K562 (cell line): Measurements from ENCODE around the gene IRS1. TPM values are rescaled to one million over a fixed set of nuclear protein-coding genes. Genes with fewer than 3 reads are reported as not detected.

ENCODE experiments used
- ATAC-seq: fragments of 200-7000 bp; cut with Tn5 transposase; 3 replicates; pipeline ENCODE4 v1.9.1; 2020; ENCODE audit warnings: moderate library complexity
- BruUV-seq: library from RNA; stranded (reverse); fragments of 400-500 nt; replicated peaks from 2 replicates; lab custom pipeline; 2021; lab: Mats Ljungman, UMichigan
- CTCF ChIA-PET: fragments of 300-600 bp; formaldehyde crosslinking; extraction: SDS; loops from one replicate; lab custom pipeline; 2021; ENCODE audit warnings: low intra/inter-chr PET ratio; lab: Yijun Ruan, JAX
- POLR2A ChIA-PET: fragments of 300-600, 350-650 bp; sonication (Branson Sonifier 250); formaldehyde crosslinking; extraction: SDS; loops from one replicate; lab custom pipeline; 2021; ENCODE audit warnings: antibody characterized with exemption, inconsistent platforms; lab: Yijun Ruan, JAX
- DNase-seq, 4 experiments: peaks; one replicate each; pipeline versions ENCODE4 v3.0.0 to v3.0.0-alpha.2; 2011 to 2018; ENCODE audit warnings: low spot score in 3 of 4, mixed read lengths in 3 of 4; ENCODE audit errors: extremely low read depth in 1 of 4
- FAIRE-seq: peaks from 2 replicates; lab custom pipeline; 2011; peaks lifted over from hg19 to GRCh38; lab: Jason Lieb, UNC
- H2AFZ ChIP-seq: 2 replicates; pipeline ENCODE4 v1.6.0; 2011; ENCODE audit warnings: low read depth, low read length, control low read depth, inconsistent platforms
- H3K27ac ChIP-seq: fragments of 200-600 bp; 3 replicates; pipeline ENCODE4 v1.8.0; 2011; ENCODE audit warnings: low read depth, mild to moderate bottlenecking, control low read depth, inconsistent platforms, low read length, moderate library complexity, mixed read lengths; ENCODE audit errors: extremely low read depth
- H3K27me3 ChIP-seq, 2 experiments: fragments of 300-600 bp in 1 of 2; 2 replicates in 1 of 2; 3 replicates in 1 of 2; pipeline versions ENCODE4 v1.6.0 to v1.8.0; 2011; ENCODE audit warnings: inconsistent platforms in 2 of 2, low read length in 2 of 2, mild to moderate bottlenecking in 1 of 2, mixed read lengths in 1 of 2, moderate library complexity in 1 of 2; ENCODE audit not compliant: control insufficient read depth in 2 of 2, insufficient read depth in 2 of 2
- H3K36me3 ChIP-seq: fragments of 300-600 bp; 3 replicates; pipeline ENCODE4 v1.8.0; 2011; ENCODE audit warnings: mild to moderate bottlenecking, low read length, inconsistent platforms; ENCODE audit not compliant: control insufficient read depth, insufficient read depth
- H3K4me1 ChIP-seq, 2 experiments: fragments of 200-600 bp in 1 of 2; replicated peaks in 1 of 2; 2 replicates in 1 of 2; 3 replicates in 1 of 2; pipeline versions ENCODE4 v1.5.1 to v1.8.0; 2011; ENCODE audit warnings: inconsistent platforms in 2 of 2, low read length in 2 of 2, mild to moderate bottlenecking in 1 of 2, mixed read lengths in 1 of 2, moderate library complexity in 1 of 2; ENCODE audit not compliant: control insufficient read depth in 2 of 2, insufficient read depth in 2 of 2
- H3K4me2 ChIP-seq: 2 replicates; pipeline ENCODE4 v1.6.1; 2011; ENCODE audit warnings: low read length, control low read depth, inconsistent platforms, mixed read lengths; ENCODE audit not compliant: insufficient read depth
- H3K4me3 ChIP-seq: fragments of 200-600 bp; sonication (generic), shearing (Covaris generic); 2 replicates; pipeline ENCODE4 v1.5.1; 2016; ENCODE audit warnings: control low read depth, inconsistent platforms
- H3K79me2 ChIP-seq: fragments of 200-600 bp; 3 replicates; pipeline ENCODE4 v1.8.0; 2011; ENCODE audit warnings: low read length, inconsistent platforms; ENCODE audit not compliant: control insufficient read depth, insufficient read depth
- H3K9ac ChIP-seq, 2 experiments: 2 replicates each; pipeline versions ENCODE4 v1.6.0 to v1.6.1; 2011; ENCODE audit warnings: low read depth in 2 of 2, low read length in 2 of 2, control low read depth in 1 of 2, inconsistent platforms in 1 of 2, mild to moderate bottlenecking in 1 of 2, mixed read lengths in 1 of 2; ENCODE audit not compliant: insufficient read depth in 1 of 2
- H3K9me1 ChIP-seq: one replicate; pipeline ENCODE4 v1.6.0; 2011; ENCODE audit warnings: inconsistent platforms, mild to moderate bottlenecking, low read length, moderate library complexity; ENCODE audit not compliant: control insufficient read depth, insufficient read depth
- H3K9me3 ChIP-seq: replicated peaks from 2 replicates; pipeline ENCODE4 v1.5.1; 2011; ENCODE audit warnings: low read depth, low read length, inconsistent platforms; ENCODE audit not compliant: control insufficient read depth, insufficient read depth
- H4K20me1 ChIP-seq: replicated peaks from 2 replicates; pipeline ENCODE4 v1.6.1; 2011; ENCODE audit warnings: low read length, inconsistent platforms, mixed read lengths; ENCODE audit not compliant: control insufficient read depth, insufficient read depth
- BRCA1 ChIP-seq, 2 experiments: fragments of 450-650 bp in 1 of 2; sonication (generic) in 1 of 2; formaldehyde crosslinking in 1 of 2; IDR thresholded peaks; 2 replicates each; pipeline versions ENCODE4 v1.5.0 to v1.6.1; 2017 to 2020; ENCODE audit warnings: mild to moderate bottlenecking in 1 of 2, missing genetic modification reagents in 1 of 2
- E2F3 ChIP-seq: fragments of 250-450 bp; sonication (Bioruptor Pico); IDR thresholded peaks from 2 replicates; pipeline ENCODE4 v1.4.0; 2020; ENCODE audit warnings: mild to moderate bottlenecking
- HCFC1 ChIP-seq: IDR thresholded peaks from 2 replicates; pipeline ENCODE4 v1.6.1; 2012; ENCODE audit warnings: low read depth, low read length, improper control_type of control experiment
- MAFK ChIP-seq: IDR thresholded peaks from 2 replicates; pipeline ENCODE4 v1.6.1; 2011; ENCODE audit warnings: low read length, improper control_type of control experiment
- SIN3A ChIP-seq, 2 experiments: fragments of 150-350 bp in 1 of 2; IDR thresholded peaks; 2 replicates each; pipeline ENCODE4 v1.6.1; 2011 to 2016; ENCODE audit warnings: borderline replicate concordance in 2 of 2, low read depth in 2 of 2, low read length in 2 of 2, mild to moderate bottlenecking in 2 of 2, moderate library complexity in 2 of 2; ENCODE audit not compliant: control insufficient read depth in 1 of 2
- WGBS: fragments of 100-300 bp; shearing (Covaris generic); methylation state at CpG from one replicate; pipeline ENCODE4 v1.1.6; 2016; ENCODE audit warnings: low coverage, mixed read lengths; ENCODE audit not compliant: insufficient coverage; ENCODE audit errors: missing lambda C conversion rate; 5-methylcytosine and 5-hydroxymethylcytosine counted together
- in situ Hi-C: fragments of 300-500 bp; cut with MboI; formaldehyde crosslinking; loops from 4 replicates; pipeline ENCODE4 v1.15.0; 2018; ENCODE audit warnings: inconsistent platforms, mixed read lengths
- intact Hi-C: fragments of 100-400 bp; cut with micrococcal nuclease; formaldehyde crosslinking; loops from 2 replicates; pipeline ENCODE4 v1.14.2; 2022
- polyA plus RNA-seq, 8 experiments: library from polyadenylated mRNA; depleted of rRNA in 4 of 8; stranded (reverse) in 5 of 8; unstranded in 3 of 8; fragments of >200 nt; fragmentation: Nextera tagmentation in 2 of 8; fragmentation: Illumina TruSeq in 1 of 8; extraction: Ambion mirVana in 2 of 8; extraction: Trizol in 1 of 8; gene quantifications; 2 replicates each; pipeline versions ENCODE4 v1.2.1 to v1.2.3, GENCODE V29; 2011 to 2014; ENCODE audit warnings: inconsistent platforms in 1 of 8, missing spikeins in 1 of 8
- total RNA-seq, 7 experiments: library from RNA; depleted of rRNA in 6 of 7; stranded (reverse); fragments of >200 nt in 6 of 7; fragmentation: Illumina TruSeq in 2 of 7; extraction: Trizol in 2 of 7; gene quantifications; 2 replicates each; pipeline versions ENCODE4 v1.2.1 to v1.2.3, GENCODE V29; 2011 to 2021; ENCODE audit warnings: low replicate concordance in 1 of 7
- TF ChIP-seq, protein P1 (sequence below): fragments of 250-450 bp; sonication (Bioruptor Pico); IDR thresholded peaks from 2 replicates; pipeline ENCODE4 v1.5.0; 2021; ENCODE audit warnings: mild to moderate bottlenecking, borderline replicate concordance
- TF ChIP-seq, protein P2 (sequence below): sonication (generic); formaldehyde crosslinking; IDR thresholded peaks from 2 replicates; pipeline ENCODE4 v1.8.0; 2022; ENCODE audit warnings: missing genetic modification reagents, mild to moderate bottlenecking, moderate library complexity, borderline replicate concordance
- TF ChIP-seq, protein P3 (sequence below): fragments of 250-450 bp; sonication (Bioruptor Pico); IDR thresholded peaks from 2 replicates; pipeline ENCODE4 v1.8.0; 2022; ENCODE audit warnings: inconsistent platforms, mild to moderate bottlenecking, moderate library complexity, borderline replicate concordance
- TF ChIP-seq, protein P4 (sequence below): sonication (generic); formaldehyde crosslinking; IDR thresholded peaks from 2 replicates; pipeline ENCODE4 v1.8.1; 2023; ENCODE audit warnings: mild to moderate bottlenecking, missing genetic modification reagents
- TF ChIP-seq, protein P5 (sequence below), 2 experiments: fragments of 150-350 bp in 1 of 2; IDR thresholded peaks; 2 replicates each; pipeline ENCODE4 v1.6.1; 2012 to 2016; ENCODE audit warnings: low read depth in 2 of 2, low read length in 2 of 2, mild to moderate bottlenecking in 1 of 2, moderate library complexity in 1 of 2

IRS1 gene
- total and polyA plus RNA-seq, 9 of the 15 experiments (the other 6 are each of a cell fraction or from before 2014, with no cell fraction given), result under 0.01 to 0.31 (median 0.08) TPM; not detected in 1

DNA sequence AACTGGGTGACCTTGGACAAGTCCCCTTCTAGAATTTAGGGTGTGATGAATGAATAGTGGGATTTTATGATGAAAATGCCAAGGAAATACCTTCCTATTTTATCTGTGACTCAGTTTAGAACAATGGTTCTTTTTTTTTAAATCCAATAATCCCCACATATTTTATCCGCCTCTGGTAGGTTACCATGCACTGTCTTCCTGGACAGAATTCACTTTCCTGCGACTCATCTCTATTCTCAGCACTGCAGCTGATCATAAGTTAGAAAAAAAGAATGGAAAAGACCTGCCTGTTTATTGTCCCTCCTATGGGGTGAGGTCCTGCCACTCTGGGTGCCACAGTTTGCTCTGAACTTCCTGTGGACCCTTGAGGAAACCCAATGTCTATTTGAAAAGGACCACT, 73.1 kb downstream of the IRS1 start:
- Histone ChIP-seq H2AFZ (no peak overlapping the region), H3K4me3 (no peak overlapping the region), H3K9me3 (no peaks in the 10 kb centered on the region), H3K27me3 (no peaks in the 10 kb centered on the region), H3K9ac (no peak overlapping the region), H3K9me1 (no peaks in the 10 kb centered on the region), H3K4me1 (no peaks in the 10 kb centered on the region), H3K27ac (no peak overlapping the region), H4K20me1 (no peaks in the 10 kb centered on the region), H3K4me2 (no peak overlapping the region), H3K36me3 (no peaks in the 10 kb centered on the region), H3K79me2 (no peaks in the 10 kb centered on the region)
- ATAC-seq (no peak), FAIRE-seq (no peak), DNase-seq (no peak)
- in situ Hi-C loops, result no loop called here
- CTCF ChIA-PET, result no interaction called here
- BruUV-seq, result no TSS peak
- TF ChIP-seq, protein P1, sequence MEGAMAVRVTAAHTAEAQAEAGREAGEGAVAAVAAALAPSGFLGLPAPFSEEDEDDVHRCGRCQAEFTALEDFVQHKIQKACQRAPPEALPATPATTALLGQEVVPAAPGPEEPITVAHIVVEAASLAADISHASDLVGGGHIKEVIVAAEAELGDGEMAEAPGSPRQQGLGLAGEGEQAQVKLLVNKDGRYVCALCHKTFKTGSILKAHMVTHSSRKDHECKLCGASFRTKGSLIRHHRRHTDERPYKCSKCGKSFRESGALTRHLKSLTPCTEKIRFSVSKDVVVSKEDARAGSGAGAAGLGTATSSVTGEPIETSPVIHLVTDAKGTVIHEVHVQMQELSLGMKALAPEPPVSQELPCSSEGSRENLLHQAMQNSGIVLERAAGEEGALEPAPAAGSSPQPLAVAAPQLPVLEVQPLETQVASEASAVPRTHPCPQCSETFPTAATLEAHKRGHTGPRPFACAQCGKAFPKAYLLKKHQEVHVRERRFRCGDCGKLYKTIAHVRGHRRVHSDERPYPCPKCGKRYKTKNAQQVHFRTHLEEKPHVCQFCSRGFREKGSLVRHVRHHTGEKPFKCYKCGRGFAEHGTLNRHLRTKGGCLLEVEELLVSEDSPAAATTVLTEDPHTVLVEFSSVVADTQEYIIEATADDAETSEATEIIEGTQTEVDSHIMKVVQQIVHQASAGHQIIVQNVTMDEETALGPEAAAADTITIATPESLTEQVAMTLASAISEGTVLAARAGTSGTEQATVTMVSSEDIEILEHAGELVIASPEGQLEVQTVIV, result no peak
- TF ChIP-seq BRCA1 (IDR thresholded peaks at IDR 0.05) (no peak), BRCA1 (CRISPR knock-in tag; IDR thresholded peaks at IDR 0.05) (no peak), HCFC1 (no peak), SIN3A (IDR thresholded peaks at IDR 0.05; ENCODE audit: borderline replicate concordance in 2 of 2, control insufficient read depth in 1 of 2, low read depth in 2 of 2, low read length in 2 of 2) (no peak), E2F3 (no peak), MAFK (no peak)
- TF ChIP-seq, protein P2, sequence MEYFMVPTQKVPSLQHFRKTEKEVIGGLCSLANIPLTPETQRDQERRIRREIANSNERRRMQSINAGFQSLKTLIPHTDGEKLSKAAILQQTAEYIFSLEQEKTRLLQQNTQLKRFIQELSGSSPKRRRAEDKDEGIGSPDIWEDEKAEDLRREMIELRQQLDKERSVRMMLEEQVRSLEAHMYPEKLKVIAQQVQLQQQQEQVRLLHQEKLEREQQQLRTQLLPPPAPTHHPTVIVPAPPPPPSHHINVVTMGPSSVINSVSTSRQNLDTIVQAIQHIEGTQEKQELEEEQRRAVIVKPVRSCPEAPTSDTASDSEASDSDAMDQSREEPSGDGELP (CRISPR knock-in tag), result no peak
- TF ChIP-seq, protein P3, sequence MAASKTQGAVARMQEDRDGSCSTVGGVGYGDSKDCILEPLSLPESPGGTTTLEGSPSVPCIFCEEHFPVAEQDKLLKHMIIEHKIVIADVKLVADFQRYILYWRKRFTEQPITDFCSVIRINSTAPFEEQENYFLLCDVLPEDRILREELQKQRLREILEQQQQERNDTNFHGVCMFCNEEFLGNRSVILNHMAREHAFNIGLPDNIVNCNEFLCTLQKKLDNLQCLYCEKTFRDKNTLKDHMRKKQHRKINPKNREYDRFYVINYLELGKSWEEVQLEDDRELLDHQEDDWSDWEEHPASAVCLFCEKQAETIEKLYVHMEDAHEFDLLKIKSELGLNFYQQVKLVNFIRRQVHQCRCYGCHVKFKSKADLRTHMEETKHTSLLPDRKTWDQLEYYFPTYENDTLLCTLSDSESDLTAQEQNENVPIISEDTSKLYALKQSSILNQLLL (CRISPR knock-in tag), result no peak
- TF ChIP-seq, protein P4, sequence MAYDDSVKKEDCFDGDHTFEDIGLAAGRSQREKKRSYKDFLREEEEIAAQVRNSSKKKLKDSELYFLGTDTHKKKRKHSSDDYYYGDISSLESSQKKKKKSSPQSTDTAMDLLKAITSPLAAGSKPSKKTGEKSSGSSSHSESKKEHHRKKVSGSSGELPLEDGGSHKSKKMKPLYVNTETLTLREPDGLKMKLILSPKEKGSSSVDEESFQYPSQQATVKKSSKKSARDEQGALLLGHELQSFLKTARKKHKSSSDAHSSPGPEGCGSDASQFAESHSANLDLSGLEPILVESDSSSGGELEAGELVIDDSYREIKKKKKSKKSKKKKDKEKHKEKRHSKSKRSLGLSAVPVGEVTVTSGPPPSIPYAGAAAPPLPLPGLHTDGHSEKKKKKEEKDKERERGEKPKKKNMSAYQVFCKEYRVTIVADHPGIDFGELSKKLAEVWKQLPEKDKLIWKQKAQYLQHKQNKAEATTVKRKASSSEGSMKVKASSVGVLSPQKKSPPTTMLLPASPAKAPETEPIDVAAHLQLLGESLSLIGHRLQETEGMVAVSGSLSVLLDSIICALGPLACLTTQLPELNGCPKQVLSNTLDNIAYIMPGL (CRISPR knock-in tag), result no peak
- TF ChIP-seq, protein P5, sequence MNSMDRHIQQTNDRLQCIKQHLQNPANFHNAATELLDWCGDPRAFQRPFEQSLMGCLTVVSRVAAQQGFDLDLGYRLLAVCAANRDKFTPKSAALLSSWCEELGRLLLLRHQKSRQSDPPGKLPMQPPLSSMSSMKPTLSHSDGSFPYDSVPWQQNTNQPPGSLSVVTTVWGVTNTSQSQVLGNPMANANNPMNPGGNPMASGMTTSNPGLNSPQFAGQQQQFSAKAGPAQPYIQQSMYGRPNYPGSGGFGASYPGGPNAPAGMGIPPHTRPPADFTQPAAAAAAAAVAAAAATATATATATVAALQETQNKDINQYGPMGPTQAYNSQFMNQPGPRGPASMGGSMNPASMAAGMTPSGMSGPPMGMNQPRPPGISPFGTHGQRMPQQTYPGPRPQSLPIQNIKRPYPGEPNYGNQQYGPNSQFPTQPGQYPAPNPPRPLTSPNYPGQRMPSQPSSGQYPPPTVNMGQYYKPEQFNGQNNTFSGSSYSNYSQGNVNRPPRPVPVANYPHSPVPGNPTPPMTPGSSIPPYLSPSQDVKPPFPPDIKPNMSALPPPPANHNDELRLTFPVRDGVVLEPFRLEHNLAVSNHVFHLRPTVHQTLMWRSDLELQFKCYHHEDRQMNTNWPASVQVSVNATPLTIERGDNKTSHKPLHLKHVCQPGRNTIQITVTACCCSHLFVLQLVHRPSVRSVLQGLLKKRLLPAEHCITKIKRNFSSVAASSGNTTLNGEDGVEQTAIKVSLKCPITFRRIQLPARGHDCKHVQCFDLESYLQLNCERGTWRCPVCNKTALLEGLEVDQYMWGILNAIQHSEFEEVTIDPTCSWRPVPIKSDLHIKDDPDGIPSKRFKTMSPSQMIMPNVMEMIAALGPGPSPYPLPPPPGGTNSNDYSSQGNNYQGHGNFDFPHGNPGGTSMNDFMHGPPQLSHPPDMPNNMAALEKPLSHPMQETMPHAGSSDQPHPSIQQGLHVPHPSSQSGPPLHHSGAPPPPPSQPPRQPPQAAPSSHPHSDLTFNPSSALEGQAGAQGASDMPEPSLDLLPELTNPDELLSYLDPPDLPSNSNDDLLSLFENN (IDR thresholded peaks at IDR 0.05; ENCODE audit: low read depth in 2 of 2, low read length in 2 of 2), result no peak
- 8% methylated on average over 2 of the region's 2 CpGs for WGBS
- intact Hi-C loops, result no loop called here
- POLR2A ChIA-PET, result no interaction called here
